GM21360 (cell line): Measurements from ENCODE around the gene UBAC1.

Experiments used
- ATAC-seq: cut with Tn5 transposase; IDR thresholded peaks from one replicate; pipeline ENCODE4 v1.9.1; 2021; ENCODE audit warnings: mild to moderate bottlenecking, moderate library complexity; ENCODE audit not compliant: unreplicated experiment

The UBAC1 gene

GRCh38 chr9:135885100-135885853, 75.9 kb downstream of the UBAC1 start:
- no peak for ATAC-seq

DNA sequence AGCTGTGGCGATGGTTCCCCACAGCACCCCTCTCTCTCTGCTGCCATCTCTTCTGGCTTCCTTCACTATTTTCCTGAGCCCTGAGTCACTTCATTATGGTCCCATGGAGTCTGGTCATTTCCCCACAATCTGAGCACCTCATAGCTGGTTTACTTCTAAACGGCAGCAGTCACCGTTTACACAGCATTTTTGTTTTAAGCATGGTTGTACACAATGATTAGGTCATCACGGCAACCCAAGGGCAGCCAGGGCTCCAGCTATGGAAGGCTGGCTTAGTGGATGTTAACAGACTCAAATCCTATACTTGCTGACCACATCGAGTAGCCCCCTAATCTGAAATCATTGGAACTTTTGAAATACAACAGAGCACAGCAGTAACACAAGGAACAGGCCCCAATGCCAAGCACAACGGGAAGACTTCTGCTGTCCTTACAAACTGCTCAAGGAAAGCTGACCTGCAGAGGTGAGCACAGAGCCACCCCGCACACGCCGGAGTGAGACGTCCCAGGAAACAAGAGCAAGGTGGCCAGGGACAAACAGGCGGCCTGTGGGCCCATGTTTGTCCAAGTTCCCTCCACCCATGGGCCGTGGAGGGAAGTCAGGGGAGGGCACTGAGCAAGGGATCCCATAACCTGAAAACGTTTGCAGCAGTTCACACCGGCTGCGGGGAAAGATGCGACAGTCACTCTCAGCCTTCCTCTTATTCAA, 76.7 kb downstream of the UBAC1 start:
- no peak for ATAC-seq

DNA sequence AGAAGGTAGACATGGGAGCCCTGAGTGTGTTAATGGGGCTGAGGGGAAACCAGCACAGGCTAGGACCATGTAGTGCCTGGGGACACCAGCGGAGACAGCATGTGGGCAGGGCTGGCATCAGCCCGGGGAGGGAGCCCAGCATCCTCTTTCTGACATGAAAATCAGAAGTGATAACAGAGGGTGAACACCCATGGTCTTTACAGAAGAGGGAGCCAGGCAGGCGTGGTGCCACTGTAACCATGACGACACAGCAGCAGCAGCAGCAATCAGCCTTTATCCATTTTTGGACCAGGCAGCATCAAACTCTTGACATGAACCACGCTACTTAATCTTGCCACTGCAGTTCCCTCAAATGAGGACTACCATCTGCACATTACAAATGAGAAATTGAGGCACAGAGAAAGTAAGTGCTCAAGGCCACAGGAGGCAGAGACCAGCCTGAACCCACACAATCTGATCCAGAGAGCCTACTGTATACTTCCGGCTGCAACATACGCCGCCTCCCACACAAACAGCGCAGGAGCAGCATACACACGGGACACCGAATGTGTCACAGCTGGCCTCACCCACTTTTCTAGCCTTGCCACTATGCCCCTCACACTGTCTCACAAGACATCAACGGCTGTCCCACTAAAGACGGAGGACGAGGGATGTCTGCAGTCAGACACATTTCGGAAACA, 77.6 kb downstream of the UBAC1 start:
- ATAC-seq: no peak
